Kidney glomerular epithelial cell (primary cell): ENCODE measurements around the gene DPP9.
"Not testable (repeated sequence)": the region's sequence is repeated elsewhere in the genome, so short reads cannot be mapped to it uniquely, and the experiment has no call there.

Source experiments
- DNase-seq: peaks from one replicate; lab custom pipeline; 2025; lab: John Stamatoyannopoulos, UW

The DPP9 gene

GRCh38 chr19:4740092-4740491 is 16.4 kb upstream of the DPP9 start:
- no peak for DNase-seq

GRCh38 chr19:4738734-4739133 is 15.1 kb upstream of the DPP9 start:
- no peak for DNase-seq

GRCh38 chr19:4737955-4738600 is 14.4 kb upstream of the DPP9 start:
- DNase-seq, result no peak

GRCh38 chr19:4733755-4734345 is 10.2 kb upstream of the DPP9 start:
- DNase-seq, result no peak

GRCh38 chr19:4732680-4733114 is 9.1 kb upstream of the DPP9 start:
- peak; percentile 34 for DNase-seq

- DNase-seq, result no peak
These were observed 7.1 kb upstream of the DPP9 start for GRCh38 chr19:4730740-4731171.

GRCh38 chr19:4728871-4729270 is 5.2 kb upstream of the DPP9 start:
- no peak for DNase-seq

- DNase-seq, result no peak
These were observed 709 bp downstream of the DPP9 start for GRCh38 chr19:4722671-4723594.

GRCh38 chr19:4721196-4721595 is 2.4 kb downstream of the DPP9 start:
- no peak for DNase-seq

GRCh38 chr19:4720037-4720700 is 3.5 kb downstream of the DPP9 start:
- DNase-seq, result no peak

- DNase-seq, result no peak
These were observed 4.2 kb downstream of the DPP9 start for GRCh38 chr19:4719499-4719866.

- no peak for DNase-seq
These were observed 5.5 kb downstream of the DPP9 start for GRCh38 chr19:4717966-4718701.

- DNase-seq, result no peak
These were observed 6.3 kb downstream of the DPP9 start for GRCh38 chr19:4717191-4717965.

GRCh38 chr19:4715529-4716221 is 8.0 kb downstream of the DPP9 start:
- no peak for DNase-seq

- not testable (repeated sequence) for DNase-seq
These were observed 8.5 kb downstream of the DPP9 start for GRCh38 chr19:4715178-4715528.

- DNase-seq, result no peak
These were observed 9.6 kb downstream of the DPP9 start for GRCh38 chr19:4714016-4714415.

- peak; percentile 3 for DNase-seq
These were observed 10.2 kb downstream of the DPP9 start for GRCh38 chr19:4713384-4713951.

GRCh38 chr19:4712771-4713170 is 10.9 kb downstream of the DPP9 start:
- no peak for DNase-seq

- no peak for DNase-seq
These were observed 12.4 kb downstream of the DPP9 start for GRCh38 chr19:4711211-4711610.

- DNase-seq, result no peak
These were observed 13.4 kb downstream of the DPP9 start for GRCh38 chr19:4710281-4710600.
